HG02884 (cell line): ENCODE measurements around the gene MGAT4A.

Source experiments
- ATAC-seq: cut with Tn5 transposase; IDR thresholded peaks from one replicate; pipeline ENCODE4 v1.9.1; 2021; ENCODE audit warnings: mild to moderate bottlenecking, moderate library complexity; ENCODE audit not compliant: unreplicated experiment

Gene MGAT4A

DNA sequence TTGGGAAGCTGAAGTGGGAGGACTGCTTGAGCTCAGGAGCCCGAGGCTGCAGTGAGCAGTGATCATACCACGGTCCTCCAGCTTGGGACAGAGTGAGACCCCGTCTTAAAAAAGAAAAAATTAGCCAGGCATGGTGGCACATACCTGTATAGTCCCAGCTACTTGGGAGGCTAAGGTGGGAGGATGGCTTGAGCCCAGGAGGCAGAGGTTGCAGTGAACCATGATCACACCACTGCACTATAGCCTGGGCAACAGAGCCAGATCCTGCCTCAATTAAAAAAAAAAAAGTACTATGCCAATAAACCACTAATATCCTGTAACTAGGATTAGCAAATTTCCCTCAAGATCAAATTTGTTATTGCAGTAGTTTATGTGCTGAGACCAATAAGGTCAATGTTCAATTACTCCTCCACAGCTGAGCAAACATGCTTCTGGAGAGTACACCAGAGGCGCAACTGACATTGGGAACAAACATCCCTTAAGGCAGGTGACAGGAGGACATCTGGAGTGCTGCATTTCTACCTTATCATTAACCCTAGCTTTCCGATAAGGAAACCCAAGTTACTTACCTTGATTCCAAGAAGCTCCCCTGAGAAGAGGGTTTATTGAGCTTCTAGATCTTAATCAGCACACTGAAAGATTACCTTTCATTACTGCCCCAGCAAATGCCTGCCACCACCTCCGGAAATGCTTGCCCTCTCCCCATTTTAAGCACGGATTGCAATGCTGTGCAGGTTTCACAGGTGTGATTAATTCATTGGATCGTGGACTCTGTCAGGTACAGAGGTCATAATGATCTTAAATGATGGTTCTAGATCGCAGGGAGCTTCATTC is 26.2 kb downstream of the MGAT4A start:
- ATAC-seq: no peak

- ATAC-seq: no peak
These were observed 27.2 kb downstream of the MGAT4A start for GRCh38 chr2:98703738-98704137.

GRCh38 chr2:98702858-98703620 is 27.9 kb downstream of the MGAT4A start:
- no peak for ATAC-seq

DNA sequence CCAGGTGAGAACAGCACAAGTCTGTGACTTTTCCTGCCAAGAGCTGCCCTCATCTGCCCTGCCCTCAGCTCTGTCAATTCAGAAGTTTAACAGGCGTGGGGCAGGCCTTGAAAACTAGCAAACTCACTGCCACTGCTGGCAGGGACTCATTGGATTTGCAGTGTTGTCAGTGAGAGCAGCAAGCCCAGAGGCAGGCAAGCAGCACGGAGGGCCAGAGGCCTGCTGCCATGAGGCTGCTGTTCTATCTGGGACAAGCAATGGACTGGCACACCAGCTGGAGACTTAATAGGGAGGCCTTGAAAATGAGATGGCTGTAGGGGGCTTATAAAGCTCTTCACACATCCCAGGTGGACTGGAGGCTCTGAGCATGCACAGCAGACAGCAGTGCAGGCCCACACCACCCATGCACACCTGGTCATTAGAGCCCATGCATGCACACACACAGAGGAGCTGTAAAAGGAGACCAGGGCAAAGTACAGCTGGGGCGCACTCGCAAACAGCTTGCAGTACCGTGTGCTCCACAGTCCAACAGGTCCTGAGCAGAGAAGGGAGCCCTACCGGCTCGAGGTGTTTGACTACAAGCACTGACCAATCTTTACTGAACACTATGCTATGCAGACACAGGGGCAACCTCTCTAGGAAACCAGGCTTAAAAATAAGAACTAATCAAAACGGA is 28.7 kb downstream of the MGAT4A start:
- no peak for ATAC-seq

- ATAC-seq: no peak
These were observed 29.7 kb downstream of the MGAT4A start for GRCh38 chr2:98701230-98701629.

GRCh38 chr2:98698896-98699295 is 32.0 kb downstream of the MGAT4A start:
- no peak for ATAC-seq

DNA sequence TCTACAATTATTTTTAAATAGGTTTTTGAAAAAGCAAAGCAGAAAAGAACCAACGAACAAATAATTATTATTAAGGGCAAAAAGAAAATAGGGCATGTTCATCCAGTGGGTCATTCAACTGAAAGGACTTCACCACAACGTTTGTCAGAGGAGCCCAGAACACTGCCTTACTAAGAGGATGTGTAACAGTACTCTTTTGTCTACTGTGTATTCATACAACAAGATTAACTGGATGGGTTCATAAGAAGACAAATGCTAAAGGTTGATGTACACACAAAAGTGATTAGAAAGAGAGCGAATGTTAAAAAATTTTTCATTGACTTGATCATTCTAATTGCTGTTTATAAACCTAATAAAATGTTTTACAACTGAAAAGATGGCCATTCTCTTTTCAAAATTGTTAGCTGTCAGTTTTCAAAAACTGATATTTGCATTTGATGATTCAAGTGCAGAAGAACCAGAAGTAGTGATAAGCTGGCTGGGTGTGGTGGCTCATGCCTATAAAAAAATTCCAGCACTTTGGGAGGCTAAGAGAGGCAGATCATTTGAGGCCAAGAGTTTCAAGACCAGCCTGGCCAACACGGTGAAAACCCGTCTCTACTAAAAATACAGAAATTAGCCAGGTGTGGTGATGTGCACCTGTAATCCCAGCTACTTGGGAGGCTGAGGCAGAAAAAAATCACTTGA is 33.1 kb downstream of the MGAT4A start:
- ATAC-seq: no peak

DNA sequence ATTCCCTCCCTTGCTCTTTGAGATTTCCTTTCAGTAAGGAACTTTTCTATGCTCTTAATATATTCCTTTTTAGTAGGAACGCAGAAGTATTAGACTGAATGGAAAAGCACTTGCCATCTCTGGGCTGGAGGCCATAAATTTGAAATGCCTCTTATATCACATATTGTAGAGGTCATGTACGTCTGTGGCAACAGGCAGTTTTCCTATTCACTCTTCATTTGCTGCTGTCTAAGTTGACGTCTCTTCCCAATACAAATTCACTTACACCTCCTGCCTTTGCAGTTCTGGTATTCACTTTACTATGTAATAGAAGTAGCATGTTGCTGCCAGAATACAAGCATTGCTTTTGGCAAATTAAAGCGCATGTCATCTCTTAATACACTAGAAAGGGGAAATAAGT is 34.7 kb downstream of the MGAT4A start:
- no peak for ATAC-seq

DNA sequence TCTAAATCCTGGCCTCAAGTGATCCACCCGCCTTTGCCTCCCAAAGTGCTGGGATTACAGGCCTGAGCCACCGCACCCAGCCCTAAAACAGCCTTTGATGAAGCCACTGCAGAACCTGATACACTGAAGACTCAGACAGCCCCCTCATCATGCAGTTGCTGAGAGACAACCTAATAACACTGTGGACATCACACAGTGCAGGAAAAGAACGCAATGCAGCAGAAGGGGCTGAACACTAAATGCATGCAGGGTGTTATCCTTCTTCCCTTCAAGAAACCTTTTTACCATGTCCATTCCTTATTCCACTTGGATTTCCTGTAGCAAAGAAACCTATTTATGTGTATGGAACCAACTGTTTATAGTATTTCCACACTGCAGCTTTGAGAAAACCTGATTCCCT is 35.7 kb downstream of the MGAT4A start:
- no peak for ATAC-seq

GRCh38 chr2:98693477-98693876 is 37.5 kb downstream of the MGAT4A start:
- ATAC-seq: no peak

DNA sequence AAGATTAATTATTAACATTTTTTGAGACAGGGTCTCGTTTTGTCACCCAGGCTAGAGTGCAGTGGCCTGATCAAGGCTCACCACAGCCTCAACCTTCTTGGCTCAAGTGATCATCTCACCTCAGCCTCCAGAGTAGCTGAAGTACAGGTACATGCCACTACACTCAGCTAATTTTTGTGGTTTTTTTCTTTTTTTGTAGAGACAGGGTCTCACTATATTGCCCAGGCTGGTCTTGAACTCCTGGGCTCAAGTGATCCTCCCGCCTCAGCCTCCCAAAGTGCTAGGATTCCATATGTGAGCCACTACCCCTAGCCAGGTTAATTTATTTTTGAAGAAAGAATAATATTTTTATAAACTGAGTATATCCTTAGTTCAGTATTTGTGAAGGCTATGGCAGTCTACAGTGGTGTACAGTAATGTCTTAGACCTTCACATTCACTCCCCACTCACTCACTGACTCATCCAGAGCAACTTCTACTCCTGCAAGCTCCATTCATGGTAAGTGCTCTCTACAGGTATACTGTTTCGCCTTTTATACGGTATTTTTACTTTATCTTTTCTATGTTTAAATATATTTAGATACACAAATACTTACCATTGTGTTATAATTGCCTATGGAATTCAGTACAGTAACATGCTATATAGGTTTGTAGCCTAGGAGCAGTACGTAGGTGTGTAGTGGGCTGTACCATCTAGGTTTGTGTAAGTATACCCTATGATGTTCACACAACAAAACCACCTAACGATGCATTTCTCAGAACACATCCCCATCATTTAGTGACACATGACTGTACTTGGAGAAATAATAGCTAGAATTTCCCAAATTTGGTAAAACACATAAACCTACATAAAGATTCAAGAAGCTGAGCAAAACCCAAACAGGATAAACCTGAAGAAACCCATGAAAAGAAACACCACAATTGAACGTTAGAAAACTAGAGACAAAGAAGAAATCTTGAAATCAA is 38.6 kb downstream of the MGAT4A start:
- ATAC-seq: no peak

DNA sequence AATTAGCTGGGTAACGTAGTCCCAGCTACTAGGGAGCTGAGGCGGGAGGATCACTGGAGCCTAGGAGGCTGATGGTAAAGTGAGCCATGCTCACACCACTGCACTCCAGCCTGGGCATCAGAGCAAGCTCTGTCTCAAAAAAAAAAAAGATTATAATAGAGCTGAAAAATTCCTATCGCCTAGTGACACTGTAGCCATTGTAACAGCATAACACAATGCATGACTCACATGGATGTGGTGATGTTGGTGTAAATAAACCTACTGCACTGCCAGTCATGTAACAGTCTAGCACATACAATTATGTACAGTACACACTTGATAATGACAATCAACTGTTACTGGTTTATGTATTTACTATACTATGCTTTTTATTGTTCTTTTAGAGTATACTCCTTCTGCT is 39.6 kb downstream of the MGAT4A start:
- no peak for ATAC-seq

DNA sequence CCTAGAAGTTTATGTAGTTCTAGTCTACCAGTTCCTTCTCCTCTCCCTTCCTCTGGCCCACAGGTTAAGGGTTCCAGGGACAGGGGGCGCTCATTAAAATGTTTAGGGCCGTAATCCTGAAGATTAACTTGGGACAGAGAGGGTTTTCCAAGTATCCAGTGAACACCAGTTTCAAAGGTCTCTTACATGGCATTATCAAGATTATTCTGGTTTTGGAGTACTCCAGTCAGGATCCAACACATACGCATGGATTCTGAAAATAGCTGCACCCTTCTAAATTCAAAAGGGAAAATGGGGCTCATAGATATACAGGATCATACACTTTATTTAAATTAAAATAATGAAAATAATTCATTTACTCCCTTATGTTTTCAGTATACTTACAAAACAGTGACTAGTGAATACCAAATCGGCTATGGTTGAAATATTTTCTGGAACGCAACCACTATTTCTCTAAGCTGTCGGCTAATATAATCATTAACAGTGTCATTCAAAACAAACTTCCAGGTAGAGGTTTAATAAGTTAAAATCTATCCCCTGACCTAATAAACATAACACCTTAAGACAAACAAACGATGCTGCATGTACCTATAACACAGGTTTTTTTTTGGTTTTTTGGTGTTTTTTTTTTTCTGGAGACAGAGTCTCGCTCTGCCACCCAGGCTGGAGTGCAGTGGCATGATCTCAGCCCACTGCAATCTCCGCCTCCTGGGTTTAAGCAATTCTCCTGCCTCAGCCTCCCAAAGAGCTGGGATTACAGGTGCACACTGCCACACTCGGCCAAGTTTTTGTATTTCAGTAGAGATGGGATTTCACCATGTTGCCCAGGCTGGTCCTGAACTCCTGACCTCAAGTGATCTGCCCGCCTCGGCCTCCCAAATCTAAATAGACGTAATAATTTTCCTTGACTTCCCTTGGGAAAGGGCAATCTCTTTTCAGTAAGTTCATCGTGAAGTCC is 44.7 kb downstream of the MGAT4A start:
- ATAC-seq: no peak

GRCh38 chr2:98683728-98684127 is 47.2 kb downstream of the MGAT4A start:
- ATAC-seq: no peak

- no peak for ATAC-seq
These were observed 54.2 kb downstream of the MGAT4A start for GRCh38 chr2:98676742-98677141.

DNA sequence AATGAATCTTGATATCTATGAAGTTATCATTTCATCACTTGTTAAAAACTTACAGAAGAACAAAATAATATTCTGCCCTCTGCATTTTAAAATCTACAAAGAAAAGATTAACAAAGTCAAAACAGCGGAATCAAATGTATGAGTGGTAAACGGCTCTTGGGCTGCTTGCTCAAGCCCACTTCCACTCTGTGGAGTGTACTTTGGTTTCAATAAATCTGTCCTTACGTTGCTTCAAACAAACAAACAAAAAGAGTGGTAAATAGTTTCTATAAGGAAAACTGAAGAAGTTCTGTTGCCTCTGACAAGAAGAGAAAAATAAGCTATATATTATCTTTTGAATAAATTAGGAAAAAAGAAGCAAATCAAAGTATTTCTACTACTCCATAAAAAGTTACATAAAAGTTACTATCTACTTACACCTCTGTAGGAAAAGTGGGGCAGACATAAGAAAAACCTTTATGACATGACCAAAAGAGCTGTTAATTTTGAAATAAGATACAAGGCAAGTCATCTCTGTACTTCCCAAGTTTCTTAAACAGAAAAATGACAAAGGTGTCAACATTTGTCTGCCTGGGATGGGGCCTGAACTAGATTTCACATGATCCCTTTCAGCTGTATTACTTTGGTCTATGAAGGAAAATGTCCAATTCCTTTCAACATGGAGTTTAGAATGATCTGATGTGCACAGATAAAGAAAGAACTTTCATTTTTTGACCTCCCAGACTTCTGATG is 56.5 kb downstream of the MGAT4A start:
- ATAC-seq: no peak

DNA sequence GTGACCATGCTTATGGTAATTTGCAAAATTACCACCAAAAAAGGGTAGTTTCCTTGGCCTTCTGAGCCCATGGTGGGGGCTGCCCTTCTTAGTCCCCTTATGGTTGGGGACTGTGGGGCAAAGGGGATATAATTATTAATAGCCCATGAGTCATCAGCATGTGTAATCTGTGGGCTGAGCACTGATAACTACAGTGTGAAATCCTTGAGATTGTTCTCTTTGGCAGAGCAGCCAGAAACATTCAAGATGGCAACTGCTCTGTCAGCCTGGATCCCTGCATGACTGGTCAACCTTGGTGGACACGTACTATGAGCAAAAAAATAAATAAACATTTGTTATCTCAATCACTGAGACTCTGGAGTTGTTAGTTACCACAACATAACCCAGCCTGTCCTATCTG is 61.3 kb downstream of the MGAT4A start:
- ATAC-seq: no peak

- ATAC-seq: no peak
These were observed 65.3 kb downstream of the MGAT4A start for GRCh38 chr2:98665677-98666076.
